ENCODE results near the gene SRSF7.

Gene SRSF7

DNA sequence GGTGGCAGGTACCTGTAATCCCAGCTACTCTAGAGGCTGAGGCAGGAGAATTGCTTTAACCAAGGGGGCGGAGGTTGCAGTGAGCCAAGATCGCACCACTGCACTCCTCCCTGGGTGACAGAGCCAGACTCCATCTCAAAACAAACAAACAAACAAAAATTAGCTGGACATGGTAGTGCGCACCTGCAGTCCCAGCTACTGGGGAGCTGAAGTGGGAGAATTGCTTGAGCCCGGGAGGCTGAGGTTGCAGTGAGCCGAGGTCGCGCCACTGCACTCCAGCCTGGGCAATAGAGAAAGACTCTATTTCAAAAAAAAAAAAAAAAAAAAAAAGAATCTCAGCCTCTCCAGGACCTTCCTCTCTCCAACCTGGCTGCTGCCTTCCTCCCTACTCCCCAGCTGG is 20.1 kb downstream of the SRSF7 start:
- no peak overlapping the region for H3K4me3 ChIP-seq (ENCODE audit: low read depth, low read length)
- TF ChIP-seq, protein P1, sequence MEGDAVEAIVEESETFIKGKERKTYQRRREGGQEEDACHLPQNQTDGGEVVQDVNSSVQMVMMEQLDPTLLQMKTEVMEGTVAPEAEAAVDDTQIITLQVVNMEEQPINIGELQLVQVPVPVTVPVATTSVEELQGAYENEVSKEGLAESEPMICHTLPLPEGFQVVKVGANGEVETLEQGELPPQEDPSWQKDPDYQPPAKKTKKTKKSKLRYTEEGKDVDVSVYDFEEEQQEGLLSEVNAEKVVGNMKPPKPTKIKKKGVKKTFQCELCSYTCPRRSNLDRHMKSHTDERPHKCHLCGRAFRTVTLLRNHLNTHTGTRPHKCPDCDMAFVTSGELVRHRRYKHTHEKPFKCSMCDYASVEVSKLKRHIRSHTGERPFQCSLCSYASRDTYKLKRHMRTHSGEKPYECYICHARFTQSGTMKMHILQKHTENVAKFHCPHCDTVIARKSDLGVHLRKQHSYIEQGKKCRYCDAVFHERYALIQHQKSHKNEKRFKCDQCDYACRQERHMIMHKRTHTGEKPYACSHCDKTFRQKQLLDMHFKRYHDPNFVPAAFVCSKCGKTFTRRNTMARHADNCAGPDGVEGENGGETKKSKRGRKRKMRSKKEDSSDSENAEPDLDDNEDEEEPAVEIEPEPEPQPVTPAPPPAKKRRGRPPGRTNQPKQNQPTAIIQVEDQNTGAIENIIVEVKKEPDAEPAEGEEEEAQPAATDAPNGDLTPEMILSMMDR (IDR thresholded peaks at IDR 0.05; ENCODE audit: low read depth, low read length): no peak

- TF ChIP-seq, protein P1 (IDR thresholded peaks at IDR 0.05; ENCODE audit: low read depth, low read length): no peak
- H3K4me3 ChIP-seq (ENCODE audit: low read depth, low read length): no peak overlapping the region
Observed at GRCh38 chr2:38728694-38729093, 22.5 kb downstream of the SRSF7 start.

- TF ChIP-seq, protein P1 (IDR thresholded peaks at IDR 0.05; ENCODE audit: low read depth, low read length): no peak
Observed at GRCh38 chr2:38727661-38728060, 23.5 kb downstream of the SRSF7 start.

GRCh38 chr2:38723173-38723572 is 28.0 kb downstream of the SRSF7 start:
- TF ChIP-seq, protein P1 (IDR thresholded peaks at IDR 0.05; ENCODE audit: low read depth, low read length): no peak
- H3K4me3 ChIP-seq (ENCODE audit: low read depth, low read length): no peak overlapping the region

More at GRCh38 chr2:38727661-38728060, 23.5 kb downstream of the SRSF7 start:
- H3K4me3 ChIP-seq (ENCODE audit: low read depth, low read length): no peak overlapping the region

DNA sequence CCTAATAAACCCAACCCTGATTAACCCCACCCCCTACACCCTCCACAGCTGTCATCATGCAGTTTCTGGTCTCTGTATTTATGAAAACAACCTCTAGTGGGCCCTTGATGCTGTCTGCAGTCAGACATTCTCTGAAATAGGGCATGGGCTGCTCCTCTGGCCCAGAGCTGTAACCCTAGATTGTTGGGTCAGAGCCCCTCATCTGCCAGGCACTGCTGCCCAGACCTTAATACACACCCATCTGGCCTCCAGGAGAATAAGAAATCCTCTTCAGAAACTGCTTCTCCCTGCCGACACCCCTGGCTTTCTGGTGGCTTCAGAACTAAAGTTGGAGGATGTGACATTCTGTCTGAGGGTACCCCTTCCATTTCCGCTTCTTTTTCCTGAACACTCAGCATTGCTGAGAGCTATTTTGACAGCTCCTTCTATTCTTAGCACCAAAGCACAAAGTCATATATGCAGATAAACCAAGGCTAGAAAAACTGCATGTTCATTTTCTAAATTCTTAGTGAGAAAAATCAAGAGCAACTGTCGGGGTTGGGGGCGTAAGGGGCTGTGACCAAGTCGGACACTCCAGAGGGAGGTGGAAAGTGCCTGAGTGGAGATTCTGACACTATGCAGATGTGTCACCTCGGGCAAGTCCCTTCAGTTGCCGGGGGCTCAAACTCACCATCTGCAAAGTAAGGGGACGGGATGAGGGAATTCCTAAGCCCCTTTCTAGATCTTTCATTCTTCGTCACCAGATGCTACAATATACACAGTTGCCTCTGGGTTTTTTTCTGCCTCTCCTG is 28.7 kb downstream of the SRSF7 start:
- TF ChIP-seq, protein P1 (IDR thresholded peaks at IDR 0.05; ENCODE audit: low read depth, low read length): no peak
- H3K4me3 ChIP-seq (ENCODE audit: low read depth, low read length): no peak overlapping the region

GRCh38 chr2:38720613-38721241 is 30.4 kb downstream of the SRSF7 start:
- TF ChIP-seq, protein P1 (IDR thresholded peaks at IDR 0.05; ENCODE audit: low read depth, low read length): no peak
- no peak overlapping the region for H3K4me3 ChIP-seq (ENCODE audit: low read depth, low read length)

DNA sequence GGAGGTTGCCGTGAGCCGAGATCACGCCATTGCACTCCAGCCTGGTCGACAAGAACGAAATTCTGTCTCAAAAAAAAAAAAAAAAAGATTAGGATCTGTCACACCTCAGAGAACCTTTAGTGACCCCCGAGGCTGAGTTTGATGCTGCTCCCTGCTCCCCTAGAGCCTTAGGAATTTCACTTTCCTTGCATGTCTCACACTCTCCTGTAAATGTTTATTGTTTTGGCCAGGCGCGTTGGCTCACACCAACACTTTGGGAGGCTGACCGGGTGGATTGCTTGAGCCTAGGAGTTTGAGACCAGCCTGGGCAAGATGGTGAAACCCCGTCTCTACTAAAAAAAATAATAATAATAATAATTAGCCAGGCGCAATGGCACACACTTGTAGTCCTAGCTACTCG is 31.5 kb downstream of the SRSF7 start:
- H3K4me3 ChIP-seq (ENCODE audit: low read depth, low read length): no peak overlapping the region
- TF ChIP-seq, protein P1 (IDR thresholded peaks at IDR 0.05; ENCODE audit: low read depth, low read length): no peak
